ENCODE data around the gene PRKN.

- no peak for TF ChIP-seq CTCF (IDR thresholded peaks at IDR 0.05)
- TF ChIP-seq POLR2A (IDR thresholded peaks at IDR 0.05), result no peak
These were observed 639.5 kb downstream of the PRKN start for GRCh38 chr6:162088091-162088490.
